ENCODE data around the gene WDR82.

The WDR82 gene

GRCh38 chr3:52247409-52248164 is 30.9 kb downstream of the WDR82 start:
- H3K4me1 Mint-ChIP-seq: peaks cover 6% of the 10 kb centered on the region
- no peak for TF ChIP-seq CTCF (IDR thresholded peaks at IDR 0.05)
- peaks cover 7% of the 10 kb centered on the region for H3K36me3 Mint-ChIP-seq (ENCODE audit: low read depth)
- no peak for DNase-seq
- no peak overlapping the region for H3K4me3 Mint-ChIP-seq
- H3K27me3 Mint-ChIP-seq (ENCODE audit: low read depth, poor library complexity): peaks cover 48% of the 10 kb centered on the region
- no peak overlapping the region for H3K27ac Mint-ChIP-seq
- peaks cover 7% of the 10 kb centered on the region for H3K9me3 Mint-ChIP-seq

GRCh38 chr3:52246728-52247408 is 31.6 kb downstream of the WDR82 start:
- Mint-ChIP-seq H3K36me3 (ENCODE audit: low read depth) (peaks cover 5% of the 10 kb centered on the region), H3K4me3 (peak overlapping the region; percentile 42), H3K4me1 (peaks cover 6% of the 10 kb centered on the region), H3K27me3 (ENCODE audit: low read depth, poor library complexity) (peaks cover 53% of the 10 kb centered on the region), H3K9me3 (peaks cover 7% of the 10 kb centered on the region), H3K27ac (no peak overlapping the region)
- DNase-seq: no peak
- TF ChIP-seq CTCF (IDR thresholded peaks at IDR 0.05): no peak

GRCh38 chr3:52246264-52246620 is 32.2 kb downstream of the WDR82 start:
- Mint-ChIP-seq H3K4me1 (peaks cover 6% of the 10 kb centered on the region), H3K9me3 (peaks cover 7% of the 10 kb centered on the region), H3K27ac (no peak overlapping the region)

GRCh38 chr3:52245322-52246263 is 32.9 kb downstream of the WDR82 start, which contains the start of gene PPM1M:
Gene PPM1M (plus strand): TSS chr3:52245759. CDS start chr3:52245825, 66 bp downstream.
- TF ChIP-seq CTCF (IDR thresholded peaks at IDR 0.05): no peak
- DNase-seq: peak; percentile 68
- H3K4me1 Mint-ChIP-seq: peaks cover 12% of the 10 kb centered on the region
- peaks cover 7% of the 10 kb centered on the region for H3K9me3 Mint-ChIP-seq
- peaks cover 53% of the 10 kb centered on the region for H3K27me3 Mint-ChIP-seq (ENCODE audit: low read depth, poor library complexity)
- H3K4me3 Mint-ChIP-seq: peak within 1 kb of the TSS; percentile 76
- H3K27ac Mint-ChIP-seq: no peak within 1 kb of the TSS
- peaks cover 7% of the 10 kb centered on the region for H3K36me3 Mint-ChIP-seq (ENCODE audit: low read depth)

More at GRCh38 chr3:52246264-52246620, 32.2 kb downstream of the WDR82 start:
- peak overlapping the region; percentile 76 for H3K4me3 Mint-ChIP-seq
- no peak for TF ChIP-seq CTCF (IDR thresholded peaks at IDR 0.05)
- H3K36me3 Mint-ChIP-seq (ENCODE audit: low read depth): peaks cover 4% of the 10 kb centered on the region
- peaks cover 53% of the 10 kb centered on the region for H3K27me3 Mint-ChIP-seq (ENCODE audit: low read depth, poor library complexity)
- DNase-seq: no peak

GRCh38 chr3:52243791-52244628 is 34.4 kb downstream of the WDR82 start:
- Mint-ChIP-seq H3K36me3 (ENCODE audit: low read depth) (peaks cover 7% of the 10 kb centered on the region), H3K27me3 (ENCODE audit: low read depth, poor library complexity) (peaks cover 53% of the 10 kb centered on the region), H3K4me3 (no peak overlapping the region), H3K4me1 (peaks cover 26% of the 10 kb centered on the region), H3K27ac (no peak overlapping the region), H3K9me3 (peaks cover 7% of the 10 kb centered on the region)
- no peak for TF ChIP-seq CTCF (IDR thresholded peaks at IDR 0.05)
- DNase-seq: no peak
